Glutamatergic neuron (in vitro differentiated cells): ENCODE results near the gene AMN. TPM values are rescaled to one million over a fixed set of nuclear protein-coding genes. Genes with fewer than 3 reads are reported as not detected.

ENCODE experiments used
- DNase-seq: peaks from one replicate; pipeline ENCODE4 v3.0.0; 2022
- H3K27ac Mint-ChIP-seq: one replicate; pipeline ENCODE4 v1.8.0; 2020; ENCODE audit warnings: mild to moderate bottlenecking, mixed read lengths, inconsistent platforms; ENCODE audit not compliant: unreplicated experiment
- H3K27me3 Mint-ChIP-seq: one replicate; pipeline ENCODE4 v1.8.0; 2020; ENCODE audit warnings: mild to moderate bottlenecking, moderate library complexity, mixed read lengths, inconsistent platforms; ENCODE audit not compliant: unreplicated experiment
- H3K36me3 Mint-ChIP-seq: one replicate; pipeline ENCODE4 v1.8.0; 2020; ENCODE audit warnings: mild to moderate bottlenecking, mixed read lengths, inconsistent platforms; ENCODE audit not compliant: unreplicated experiment
- H3K4me1 Mint-ChIP-seq: one replicate; pipeline ENCODE4 v1.8.0; 2020; ENCODE audit warnings: mild to moderate bottlenecking, low read depth, mixed read lengths, inconsistent platforms; ENCODE audit not compliant: unreplicated experiment
- H3K4me3 Mint-ChIP-seq: one replicate; pipeline ENCODE4 v1.8.0; 2020; ENCODE audit warnings: mild to moderate bottlenecking, mixed read lengths, inconsistent platforms; ENCODE audit not compliant: unreplicated experiment
- H3K9me3 Mint-ChIP-seq: one replicate; pipeline ENCODE4 v1.8.0; 2020; ENCODE audit warnings: mild to moderate bottlenecking, moderate library complexity, mixed read lengths, inconsistent platforms; ENCODE audit not compliant: unreplicated experiment
- total RNA-seq: library from RNA; stranded (reverse); fragmentation: NEBNext Ultra II Directional; extraction: Animal tissue kit (Norgen Biotek cat#: 25700); gene quantifications from one replicate; pipeline ENCODE4 v1.2.1, GENCODE V29; 2021; ENCODE audit not compliant: unreplicated experiment
- TF ChIP-seq, protein P1 (sequence below): fragments of 200-600 bp; sonication (generic); IDR thresholded peaks from one replicate; pipeline ENCODE4 v1.5.0; 2021; ENCODE audit not compliant: partially characterized antibody, unreplicated experiment

Gene AMN
- total RNA-seq, 1 donor from 2014 or later: 0.34 TPM

DNA sequence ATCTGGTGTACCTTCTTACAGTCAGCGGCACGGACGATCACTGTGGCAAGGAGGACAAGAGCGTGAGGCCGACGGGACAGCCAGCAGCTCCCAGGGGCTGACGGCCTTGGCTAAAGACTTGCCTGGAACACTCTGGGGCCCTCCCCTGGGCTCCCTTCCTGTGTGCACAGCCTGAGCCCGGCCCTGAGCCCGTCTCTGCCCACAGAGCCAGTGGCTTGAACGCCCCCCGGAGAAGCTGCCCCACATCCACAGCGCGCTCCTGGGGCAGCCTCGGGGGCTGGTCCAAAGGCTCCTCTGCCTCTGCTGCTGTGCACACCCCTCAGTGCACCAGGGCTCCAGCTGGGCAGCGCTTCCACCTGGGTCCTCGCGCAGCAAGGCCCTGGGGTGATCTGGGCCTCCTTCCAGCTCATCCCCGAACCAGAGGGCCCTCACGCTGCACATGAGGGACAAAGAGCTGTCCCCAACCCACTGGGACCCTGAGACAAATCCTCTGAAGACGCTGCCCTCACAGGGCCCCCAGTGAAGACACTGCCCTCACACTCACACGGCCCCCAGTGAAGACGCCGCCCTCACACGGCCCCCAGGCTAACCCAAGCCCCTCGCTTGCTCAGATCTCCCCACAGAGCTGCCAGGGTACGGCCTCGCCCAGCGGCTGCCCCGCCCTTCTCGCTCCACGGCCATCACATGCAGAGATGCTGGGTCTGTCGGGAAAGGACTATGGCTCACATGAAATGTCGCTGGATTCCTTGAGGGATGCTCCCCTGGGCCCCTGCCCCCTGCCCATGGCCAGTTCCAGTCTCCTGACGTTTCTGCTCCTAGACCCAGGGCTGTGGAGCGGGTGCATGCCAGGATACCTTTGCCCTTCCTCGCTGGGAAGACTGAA lies 22.2 kb downstream of the AMN start:
- Mint-ChIP-seq H3K4me3 (no peak overlapping the region), H3K4me1 (peaks cover 12% of the 10 kb centered on the region), H3K27me3 (peaks cover 4% of the 10 kb centered on the region), H3K36me3 (peaks cover 10% of the 10 kb centered on the region), H3K27ac (no peak overlapping the region), H3K9me3 (peaks cover 11% of the 10 kb centered on the region)
- DNase-seq: no peak
- TF ChIP-seq, protein P1, sequence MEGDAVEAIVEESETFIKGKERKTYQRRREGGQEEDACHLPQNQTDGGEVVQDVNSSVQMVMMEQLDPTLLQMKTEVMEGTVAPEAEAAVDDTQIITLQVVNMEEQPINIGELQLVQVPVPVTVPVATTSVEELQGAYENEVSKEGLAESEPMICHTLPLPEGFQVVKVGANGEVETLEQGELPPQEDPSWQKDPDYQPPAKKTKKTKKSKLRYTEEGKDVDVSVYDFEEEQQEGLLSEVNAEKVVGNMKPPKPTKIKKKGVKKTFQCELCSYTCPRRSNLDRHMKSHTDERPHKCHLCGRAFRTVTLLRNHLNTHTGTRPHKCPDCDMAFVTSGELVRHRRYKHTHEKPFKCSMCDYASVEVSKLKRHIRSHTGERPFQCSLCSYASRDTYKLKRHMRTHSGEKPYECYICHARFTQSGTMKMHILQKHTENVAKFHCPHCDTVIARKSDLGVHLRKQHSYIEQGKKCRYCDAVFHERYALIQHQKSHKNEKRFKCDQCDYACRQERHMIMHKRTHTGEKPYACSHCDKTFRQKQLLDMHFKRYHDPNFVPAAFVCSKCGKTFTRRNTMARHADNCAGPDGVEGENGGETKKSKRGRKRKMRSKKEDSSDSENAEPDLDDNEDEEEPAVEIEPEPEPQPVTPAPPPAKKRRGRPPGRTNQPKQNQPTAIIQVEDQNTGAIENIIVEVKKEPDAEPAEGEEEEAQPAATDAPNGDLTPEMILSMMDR: no peak

DNA sequence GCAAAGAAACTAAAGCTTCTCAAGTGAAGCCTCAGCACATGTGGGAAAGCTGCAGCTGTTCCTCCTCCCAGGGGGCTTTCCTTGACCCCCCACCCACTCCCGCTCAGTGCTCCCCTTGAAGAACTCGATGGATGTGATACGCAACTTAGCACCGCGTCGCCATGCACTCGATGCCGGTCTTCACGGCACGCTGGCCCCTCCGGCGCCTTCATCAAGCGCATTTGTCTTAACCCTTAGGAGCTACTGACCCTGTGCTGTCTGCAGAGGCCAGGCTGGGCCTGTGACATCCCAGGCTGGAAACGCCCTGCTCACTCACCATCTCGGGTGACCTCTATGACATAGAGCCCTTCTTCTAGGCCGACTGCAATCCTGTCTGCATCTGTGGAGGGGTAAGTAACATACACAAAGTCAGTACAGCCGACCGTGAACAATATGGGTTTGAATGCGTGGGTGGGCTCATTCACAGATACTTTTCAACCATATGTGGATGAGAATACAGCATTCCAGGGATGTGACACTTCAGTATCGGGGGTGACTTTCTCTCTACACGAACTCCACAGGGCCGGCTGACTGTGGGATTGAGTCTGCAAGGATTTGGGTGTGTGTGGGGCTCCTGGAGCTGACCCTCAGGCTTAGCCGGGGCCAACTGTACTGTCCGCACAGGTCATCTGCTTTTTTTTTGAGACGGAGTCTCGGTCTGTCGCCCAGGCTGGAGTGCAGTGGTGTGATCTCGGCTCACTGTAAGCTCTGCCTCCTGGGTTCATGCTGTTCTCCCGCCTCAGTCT lies 23.1 kb downstream of the AMN start:
- no peak overlapping the region for H3K27ac Mint-ChIP-seq
- peaks cover 4% of the 10 kb centered on the region for H3K27me3 Mint-ChIP-seq
- peaks cover 10% of the 10 kb centered on the region for H3K9me3 Mint-ChIP-seq
- no peak for DNase-seq
- H3K36me3 Mint-ChIP-seq: peaks cover 10% of the 10 kb centered on the region
- no peak overlapping the region for H3K4me3 Mint-ChIP-seq
- H3K4me1 Mint-ChIP-seq: peaks cover 12% of the 10 kb centered on the region
- TF ChIP-seq, protein P1: no peak

DNA sequence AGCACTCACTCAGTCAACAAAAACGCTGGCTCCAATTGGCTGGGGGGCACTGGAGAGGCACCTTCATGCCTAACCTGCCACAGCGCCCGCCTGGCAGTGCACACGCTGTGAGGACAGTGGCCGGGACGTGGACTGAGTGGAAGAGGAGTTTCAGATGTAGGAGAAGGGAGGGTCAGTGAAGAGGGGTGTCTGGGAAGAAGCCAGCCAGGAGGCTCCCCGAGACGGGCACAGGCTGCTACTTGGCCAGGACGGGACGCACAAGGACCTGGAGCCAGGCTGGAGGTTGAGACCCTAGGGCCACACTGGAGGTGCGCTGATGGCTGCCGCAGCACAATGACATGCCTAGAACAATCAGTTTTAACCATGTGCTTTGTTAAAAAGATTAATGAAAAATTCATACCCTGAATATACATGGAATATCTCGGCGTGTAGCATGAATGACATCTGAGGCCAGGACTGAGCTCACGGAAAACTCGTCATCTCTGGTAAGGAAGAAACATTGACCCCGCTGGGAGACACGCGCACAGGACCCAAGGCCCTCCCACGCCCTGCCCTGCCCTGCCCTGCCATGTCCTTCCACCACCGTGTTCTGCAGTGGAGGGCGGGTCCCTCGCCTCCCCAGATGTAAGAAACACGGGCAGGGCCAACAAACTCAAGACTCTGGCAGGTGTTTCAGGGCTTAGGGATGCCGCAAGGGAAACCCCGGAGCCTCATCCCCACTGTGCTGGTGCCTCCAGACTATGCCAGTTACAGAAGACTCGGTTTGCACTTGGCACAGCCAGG lies 25.0 kb downstream of the AMN start:
- H3K27ac Mint-ChIP-seq: peak overlapping the region; percentile 68
- peaks cover 10% of the 10 kb centered on the region for H3K36me3 Mint-ChIP-seq
- H3K9me3 Mint-ChIP-seq: peaks cover 10% of the 10 kb centered on the region
- no peak overlapping the region for H3K4me3 Mint-ChIP-seq
- H3K27me3 Mint-ChIP-seq: peaks cover 2% of the 10 kb centered on the region
- TF ChIP-seq, protein P1: no peak
- no peak for DNase-seq
- peaks cover 5% of the 10 kb centered on the region for H3K4me1 Mint-ChIP-seq

DNA sequence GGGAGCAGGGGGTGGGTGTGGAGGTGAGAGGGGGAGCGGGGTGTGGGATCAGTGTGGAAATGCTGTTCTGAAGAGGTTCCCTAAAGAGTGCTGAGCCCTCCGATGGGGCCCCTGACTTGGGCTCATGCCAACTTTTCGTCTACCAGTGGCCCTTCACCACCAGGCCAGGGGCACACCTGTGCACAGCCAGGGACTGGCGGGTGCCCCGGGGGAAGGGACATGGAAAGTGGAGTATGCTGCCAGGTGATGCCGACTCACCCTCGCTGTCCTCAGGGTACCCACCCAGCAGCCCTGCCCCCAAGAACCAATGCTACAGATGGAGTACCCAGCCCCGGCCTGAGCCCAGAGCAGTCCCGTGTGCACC lies 26.2 kb downstream of the AMN start:
- Mint-ChIP-seq H3K4me3 (no peak overlapping the region), H3K27ac (peak overlapping the region; percentile 59), H3K9me3 (peaks cover 9% of the 10 kb centered on the region), H3K27me3 (peaks cover 2% of the 10 kb centered on the region), H3K4me1 (peaks cover 5% of the 10 kb centered on the region), H3K36me3 (peaks cover 5% of the 10 kb centered on the region)
- TF ChIP-seq, protein P1: no peak
- DNase-seq: no peak
